Endothelial cell of umbilical vein (primary cell): ENCODE measurements around the gene EFEMP1.

Source experiments
- CTCF ChIP-seq, 2 donors: IDR thresholded peaks; 1 replicate in 1 of 2; 2 replicates in 1 of 2; pipeline ENCODE4 v1.5.1; 2011; ENCODE audit warnings: low read length in 2 of 2, mild to moderate bottlenecking in 2 of 2, moderate library complexity in 2 of 2, control low read depth in 1 of 2, inconsistent platforms in 1 of 2, low read depth in 1 of 2; ENCODE audit not compliant: insufficient read depth in 1 of 2; ENCODE audit errors: extremely low read depth in 1 of 2
- EZH2 ChIP-seq: IDR thresholded peaks from 2 replicates; pipeline ENCODE4 v1.6.1; 2012; ENCODE audit warnings: borderline replicate concordance, low read depth, mild to moderate bottlenecking, moderate library complexity, low read length, inconsistent platforms; ENCODE audit not compliant: severe bottlenecking
- MYC ChIP-seq: IDR thresholded peaks from one replicate; pipeline ENCODE4 v1.6.1; 2011; ENCODE audit warnings: mild to moderate bottlenecking, low read depth, low read length
- POLR2A ChIP-seq: IDR thresholded peaks from 2 replicates; pipeline ENCODE4 v1.6.1; 2012; ENCODE audit warnings: low read depth, mild to moderate bottlenecking, control low read depth, low read length
- POLR2AphosphoS5 ChIP-seq: IDR thresholded peaks from 2 replicates; pipeline ENCODE4 v1.6.1; 2012; ENCODE audit warnings: low read depth, mild to moderate bottlenecking, control low read depth, low read length, moderate library complexity; ENCODE audit not compliant: insufficient read depth

- TF ChIP-seq EZH2 (no peak), POLR2A (no peak), CTCF (IDR thresholded peaks at IDR 0.05; ENCODE audit: extremely low read depth in 1 of 2, insufficient read depth in 1 of 2, low read depth in 1 of 2, low read length in 2 of 2) (no peak), POLR2AphosphoS5 (no peak), MYC (no peak)
These were observed 23.7 kb downstream of the EFEMP1 start for GRCh38 chr2:55899881-55900280.
